PC-3 (cell line): ENCODE data around the gene PLCB4.

Experiments
- EZH2 ChIP-seq: fragments of 300-600 bp; sonication (generic); IDR thresholded peaks from one replicate; pipeline ENCODE4 v1.6.1; 2017; ENCODE audit warnings: antibody characterized with exemption, mild to moderate bottlenecking, low read length; ENCODE audit not compliant: unreplicated experiment
- EZH2phosphoT487 ChIP-seq: fragments of 300-600 bp; sonication (generic); IDR thresholded peaks from 2 replicates; pipeline ENCODE4 v1.6.1; 2018; ENCODE audit warnings: mild to moderate bottlenecking, antibody characterized with exemption, low read length, borderline replicate concordance
- TF ChIP-seq, protein P1 (sequence below): fragments of 300-600 bp; sonication (generic); conservative IDR thresholded peaks from 2 replicates; pipeline ENCODE4 v1.5.1; 2017; ENCODE audit warnings: antibody characterized with exemption, low read depth, mild to moderate bottlenecking, low read length

GRCh38 chr20:9514072-9514460, 445.2 kb downstream of the PLCB4 start:
- TF ChIP-seq, protein P1, sequence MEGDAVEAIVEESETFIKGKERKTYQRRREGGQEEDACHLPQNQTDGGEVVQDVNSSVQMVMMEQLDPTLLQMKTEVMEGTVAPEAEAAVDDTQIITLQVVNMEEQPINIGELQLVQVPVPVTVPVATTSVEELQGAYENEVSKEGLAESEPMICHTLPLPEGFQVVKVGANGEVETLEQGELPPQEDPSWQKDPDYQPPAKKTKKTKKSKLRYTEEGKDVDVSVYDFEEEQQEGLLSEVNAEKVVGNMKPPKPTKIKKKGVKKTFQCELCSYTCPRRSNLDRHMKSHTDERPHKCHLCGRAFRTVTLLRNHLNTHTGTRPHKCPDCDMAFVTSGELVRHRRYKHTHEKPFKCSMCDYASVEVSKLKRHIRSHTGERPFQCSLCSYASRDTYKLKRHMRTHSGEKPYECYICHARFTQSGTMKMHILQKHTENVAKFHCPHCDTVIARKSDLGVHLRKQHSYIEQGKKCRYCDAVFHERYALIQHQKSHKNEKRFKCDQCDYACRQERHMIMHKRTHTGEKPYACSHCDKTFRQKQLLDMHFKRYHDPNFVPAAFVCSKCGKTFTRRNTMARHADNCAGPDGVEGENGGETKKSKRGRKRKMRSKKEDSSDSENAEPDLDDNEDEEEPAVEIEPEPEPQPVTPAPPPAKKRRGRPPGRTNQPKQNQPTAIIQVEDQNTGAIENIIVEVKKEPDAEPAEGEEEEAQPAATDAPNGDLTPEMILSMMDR = no peak
- TF ChIP-seq EZH2 = no peak
- TF ChIP-seq EZH2phosphoT487 = no peak
